HG03025 (cell line): ENCODE measurements around the gene FAF2.
"Not testable (repeated sequence)": the region's sequence is repeated elsewhere in the genome, so short reads cannot be mapped to it uniquely, and the experiment has no call there.

Source experiments
- ATAC-seq: cut with Tn5 transposase; IDR thresholded peaks from one replicate; pipeline ENCODE4 v1.9.1; 2021; ENCODE audit warnings: mild to moderate bottlenecking, moderate library complexity; ENCODE audit not compliant: unreplicated experiment, low FRiP score

Gene FAF2

GRCh38 chr5:176450077-176450476, 1.9 kb downstream of the FAF2 start:
- ATAC-seq: no peak

DNA sequence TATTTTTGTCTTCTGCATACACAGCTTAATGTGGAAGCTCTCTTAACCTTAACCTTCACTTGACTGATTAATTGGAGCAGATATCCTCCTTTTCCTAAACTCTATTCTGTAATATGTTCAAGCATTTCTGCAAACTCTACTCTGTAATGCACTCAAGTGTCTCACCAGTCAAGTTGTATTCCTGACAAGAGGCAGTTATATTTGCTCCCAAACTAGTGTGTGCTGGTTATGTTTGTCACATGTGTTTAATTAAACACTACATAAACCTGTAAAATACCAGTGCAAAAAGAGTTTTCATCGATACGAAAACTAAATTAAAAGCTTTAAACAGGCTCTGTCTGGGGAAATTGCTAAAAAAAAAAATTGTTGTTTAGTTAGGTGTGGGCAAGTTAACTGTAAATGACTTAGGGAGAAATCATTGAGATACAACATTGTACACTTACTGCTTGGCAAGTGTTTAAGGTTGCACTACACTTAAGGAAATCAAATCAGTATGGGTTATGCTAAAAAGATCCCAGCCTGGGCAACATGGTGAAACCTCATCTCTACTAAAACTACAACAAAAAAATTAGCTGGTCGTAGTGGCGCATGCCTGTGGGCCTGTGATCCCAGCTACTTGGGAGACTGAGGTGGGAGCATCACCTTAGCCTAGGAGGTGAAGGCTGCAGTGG, 6.7 kb downstream of the FAF2 start:
- ATAC-seq: no peak

- ATAC-seq: no peak
Measured at GRCh38 chr5:176458904-176459561, 10.8 kb downstream of the FAF2 start.

DNA sequence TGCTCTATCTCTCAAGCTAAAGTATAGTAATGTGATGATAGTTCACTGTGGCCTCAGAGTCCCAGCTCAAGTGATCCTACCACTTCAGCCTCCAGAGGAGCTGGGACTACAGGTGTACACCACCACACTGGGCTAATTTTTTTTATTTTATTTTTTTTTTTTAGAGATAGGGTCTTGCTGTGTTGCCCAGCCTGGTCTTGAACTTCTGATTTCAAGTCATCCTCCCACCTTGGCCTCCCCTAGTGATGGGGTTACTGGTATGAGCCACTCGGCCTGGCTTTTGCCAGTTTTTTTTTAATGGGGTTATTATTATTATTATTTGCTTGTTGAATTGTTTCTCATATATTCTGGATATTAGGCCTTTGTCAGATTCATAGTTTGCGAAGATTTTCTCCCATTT, 13.2 kb downstream of the FAF2 start:
- no peak for ATAC-seq

- no peak for ATAC-seq
Measured at GRCh38 chr5:176463113-176463764, 15.1 kb downstream of the FAF2 start.

DNA sequence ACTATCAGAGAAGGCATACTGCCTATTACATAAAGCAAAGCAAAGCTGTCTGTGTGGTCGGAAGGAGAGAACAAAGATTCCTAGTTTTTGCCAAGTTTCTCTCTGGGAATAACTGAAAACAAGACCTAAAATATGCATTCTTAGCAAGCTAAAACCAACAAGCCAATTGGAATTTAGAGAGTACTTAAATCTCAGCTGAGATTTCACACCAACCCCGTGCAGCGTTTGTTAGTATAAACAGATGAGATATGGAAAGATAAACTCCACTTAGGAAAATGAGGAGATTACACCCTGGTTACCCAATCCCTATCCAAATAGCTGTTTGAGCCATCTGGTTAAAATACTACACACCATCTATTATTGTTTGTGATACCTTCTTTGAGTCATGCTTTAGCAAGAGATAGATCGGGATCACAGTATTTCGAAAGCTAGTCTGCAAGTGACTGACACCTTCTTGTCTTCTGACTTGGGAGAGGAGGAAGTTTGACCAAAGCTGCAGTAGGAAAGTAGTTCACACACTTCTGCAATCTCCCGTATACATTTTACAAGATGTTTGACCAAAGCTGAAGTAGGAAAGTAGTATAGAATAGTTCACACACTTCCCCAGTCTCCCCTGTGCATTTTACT, 18.2 kb downstream of the FAF2 start:
- no peak for ATAC-seq

DNA sequence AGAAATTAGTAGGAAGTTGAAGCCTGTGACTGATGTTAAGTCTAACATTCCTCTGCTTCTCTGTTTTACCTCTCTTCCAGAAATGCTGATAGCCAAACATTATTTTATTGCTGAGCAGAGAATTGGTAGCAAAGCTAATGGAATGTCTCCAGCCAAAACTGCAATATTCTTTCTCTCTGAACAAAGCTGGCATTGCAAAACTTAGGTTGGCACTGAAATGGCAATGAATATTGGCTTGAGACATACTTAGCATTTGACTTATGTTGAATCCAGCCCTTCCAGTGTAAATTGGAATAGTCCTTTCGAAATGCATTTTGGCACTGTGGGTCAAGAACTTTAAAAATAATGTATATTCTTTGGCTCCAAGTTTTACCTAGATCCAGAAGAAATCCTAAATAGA, 21.1 kb downstream of the FAF2 start:
- ATAC-seq: no peak

DNA sequence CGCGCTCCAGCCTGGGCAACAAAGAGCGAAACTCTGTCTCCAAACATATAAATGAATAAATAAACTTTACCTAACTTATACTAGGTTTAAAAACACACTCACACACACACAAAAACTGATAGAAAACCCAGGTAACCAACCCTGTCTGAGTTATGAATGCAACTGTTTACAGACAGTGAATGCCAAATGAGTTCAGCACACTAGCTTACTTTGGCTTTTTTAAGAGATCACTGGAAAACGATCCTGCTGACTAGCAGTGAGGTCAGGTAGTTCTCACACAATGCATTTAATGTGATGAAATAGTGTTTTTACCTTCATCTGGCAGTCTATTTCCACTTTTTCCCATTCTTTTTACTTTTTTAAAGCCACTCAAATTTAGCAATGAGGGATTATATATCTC, 22.4 kb downstream of the FAF2 start:
- ATAC-seq: no peak

- ATAC-seq: no peak
Measured at GRCh38 chr5:176471098-176471497, 22.9 kb downstream of the FAF2 start.

- no peak for ATAC-seq
Measured at GRCh38 chr5:176473335-176474006, 25.3 kb downstream of the FAF2 start.

DNA sequence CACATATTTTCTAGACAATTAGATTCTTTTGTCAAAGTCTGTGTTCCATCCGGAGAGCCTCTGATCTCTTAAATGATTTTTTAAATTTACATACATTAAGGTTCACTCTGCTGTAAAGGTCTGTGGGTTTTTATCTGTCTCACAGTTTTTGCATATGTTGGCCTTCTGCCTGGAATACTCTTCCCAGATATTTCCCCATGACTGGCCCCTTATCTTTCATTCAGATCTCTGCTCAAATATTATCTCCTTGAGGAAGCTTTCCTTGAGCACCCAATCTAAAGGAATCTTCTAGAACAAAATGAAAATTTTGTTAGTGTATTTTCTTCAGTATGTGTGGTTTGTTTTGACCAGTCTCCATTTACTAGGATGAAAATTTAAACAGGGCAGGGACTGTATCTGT, 26.3 kb downstream of the FAF2 start:
- no peak for ATAC-seq

DNA sequence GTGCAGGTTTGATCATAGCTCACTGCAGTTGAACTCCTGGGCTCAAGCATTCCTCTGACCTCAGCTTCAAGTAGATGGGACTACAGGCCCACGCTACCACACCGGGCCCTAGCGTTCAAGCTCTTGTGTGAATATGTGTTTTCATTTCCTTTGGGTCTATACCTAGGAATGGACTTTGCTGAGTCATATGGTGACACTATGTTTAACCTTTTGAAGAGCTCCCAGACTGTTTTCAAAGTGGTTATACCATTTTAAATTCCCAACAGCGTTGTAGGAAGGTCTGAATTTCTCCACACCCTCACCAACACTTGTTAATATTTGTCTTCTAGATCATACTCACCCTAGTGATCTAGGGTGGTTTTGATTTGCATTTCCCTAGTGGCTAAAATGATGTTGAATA, 33.5 kb downstream of the FAF2 start:
- ATAC-seq: no peak

GRCh38 chr5:176485176-176485575, 37.0 kb downstream of the FAF2 start:
- ATAC-seq: no peak

DNA sequence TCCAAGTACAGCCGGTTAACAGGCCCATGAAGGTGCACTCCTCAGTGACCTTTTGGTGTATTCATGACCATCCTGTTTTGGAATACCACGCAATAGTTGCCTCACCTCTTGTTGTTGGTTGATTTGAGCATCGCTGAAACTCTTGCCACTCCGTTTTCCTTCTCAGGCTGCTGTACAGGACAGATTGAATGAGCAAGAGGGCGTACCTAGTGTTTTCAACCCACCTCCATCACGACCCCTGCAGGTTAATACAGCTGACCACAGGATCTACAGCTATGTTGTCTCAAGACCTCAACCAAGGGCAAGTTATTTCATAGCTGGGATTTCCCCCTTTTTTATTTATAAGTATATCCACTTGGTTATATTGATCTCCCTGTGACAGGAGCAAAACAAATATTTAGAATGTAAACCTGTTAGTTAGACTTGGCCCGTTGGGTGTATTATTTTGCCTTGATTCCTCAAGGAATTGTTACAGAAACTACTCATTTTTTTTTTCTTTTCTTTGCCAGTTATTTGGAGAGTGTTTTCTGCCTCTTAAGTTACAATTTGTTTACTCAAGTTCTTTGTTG, 38.1 kb downstream of the FAF2 start:
- no peak for ATAC-seq

- not testable (repeated sequence) for ATAC-seq
Measured at GRCh38 chr5:176487160-176487559, 39.0 kb downstream of the FAF2 start.

DNA sequence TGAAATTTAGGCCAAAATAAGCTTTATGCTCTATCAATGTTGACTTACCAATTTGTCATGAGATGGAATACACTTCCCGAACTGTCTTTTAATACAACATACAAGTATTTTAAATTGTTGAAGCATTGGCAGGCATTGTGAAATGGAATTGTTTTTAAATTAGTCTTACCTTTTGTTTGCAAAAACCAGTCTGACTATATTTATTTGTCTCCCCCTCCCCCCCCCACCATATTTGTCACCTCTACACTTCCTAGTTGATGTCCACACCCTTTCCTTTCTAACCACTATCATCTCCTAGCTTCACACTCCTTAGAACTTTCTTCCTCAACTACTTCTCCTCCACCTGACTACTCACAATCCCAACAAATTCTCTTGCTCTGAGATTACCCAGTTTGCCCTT, 40.9 kb downstream of the FAF2 start:
- ATAC-seq: no peak

GRCh38 chr5:176490301-176490700, 42.1 kb downstream of the FAF2 start:
- no peak for ATAC-seq

DNA sequence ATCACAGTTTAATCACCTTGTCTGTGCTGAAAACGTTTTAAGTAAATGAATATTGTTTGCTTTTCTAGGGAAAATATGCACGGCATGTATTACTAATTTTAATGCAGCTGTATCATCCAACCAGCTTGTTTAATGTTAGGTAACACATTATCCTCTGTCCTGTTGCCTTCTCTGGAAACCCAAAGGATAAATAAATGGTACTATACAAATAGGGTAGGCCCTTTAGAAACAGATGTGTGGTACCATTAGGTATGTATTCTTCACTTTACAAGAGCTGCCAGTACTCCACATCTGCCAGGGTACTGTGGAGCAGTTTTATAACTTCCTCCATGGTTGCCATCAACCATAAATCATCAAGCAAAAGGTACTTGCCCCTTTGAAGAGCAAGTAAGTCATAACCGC, 42.9 kb downstream of the FAF2 start:
- no peak for ATAC-seq

GRCh38 chr5:176491901-176492300, 43.7 kb downstream of the FAF2 start:
- ATAC-seq: no peak

GRCh38 chr5:176492431-176492830, 44.2 kb downstream of the FAF2 start:
- no peak for ATAC-seq

DNA sequence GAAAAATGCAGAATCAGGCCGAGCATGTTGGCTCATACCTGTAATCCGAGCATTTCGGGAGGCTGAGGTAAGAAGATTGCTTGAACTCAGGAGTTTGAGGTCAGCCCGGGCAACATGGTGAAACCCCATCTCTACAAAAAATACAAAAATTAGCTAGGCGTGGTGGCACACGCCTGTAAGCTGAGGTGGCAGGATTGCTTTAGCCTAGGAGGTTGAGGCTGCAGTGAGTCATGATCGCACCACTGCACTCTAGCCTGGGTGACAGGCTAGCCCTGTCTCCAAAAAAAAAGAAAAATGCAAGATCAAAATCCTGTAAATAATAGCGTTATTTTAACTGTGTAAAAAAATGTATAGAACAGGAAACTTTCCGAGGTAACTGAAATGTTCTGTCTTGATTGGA, 49.7 kb downstream of the FAF2 start:
- ATAC-seq: no peak
